CD4-positive, alpha-beta T cell treated with Interleukin-4 for 4 hours (primary cell): Measurements from ENCODE around the gene SLC23A1.
"Not testable (repeated sequence)": the region's sequence is repeated elsewhere in the genome, so short reads cannot be mapped to it uniquely, and the experiment has no call there.

ENCODE experiments used
- DNase-seq: peaks from one replicate; pipeline ENCODE4 v3.0.0-alpha.2; 2020

SLC23A1 gene

GRCh38 chr5:139388198-139388821, 5.2 kb upstream of the SLC23A1 start:
- no peak for DNase-seq

DNA sequence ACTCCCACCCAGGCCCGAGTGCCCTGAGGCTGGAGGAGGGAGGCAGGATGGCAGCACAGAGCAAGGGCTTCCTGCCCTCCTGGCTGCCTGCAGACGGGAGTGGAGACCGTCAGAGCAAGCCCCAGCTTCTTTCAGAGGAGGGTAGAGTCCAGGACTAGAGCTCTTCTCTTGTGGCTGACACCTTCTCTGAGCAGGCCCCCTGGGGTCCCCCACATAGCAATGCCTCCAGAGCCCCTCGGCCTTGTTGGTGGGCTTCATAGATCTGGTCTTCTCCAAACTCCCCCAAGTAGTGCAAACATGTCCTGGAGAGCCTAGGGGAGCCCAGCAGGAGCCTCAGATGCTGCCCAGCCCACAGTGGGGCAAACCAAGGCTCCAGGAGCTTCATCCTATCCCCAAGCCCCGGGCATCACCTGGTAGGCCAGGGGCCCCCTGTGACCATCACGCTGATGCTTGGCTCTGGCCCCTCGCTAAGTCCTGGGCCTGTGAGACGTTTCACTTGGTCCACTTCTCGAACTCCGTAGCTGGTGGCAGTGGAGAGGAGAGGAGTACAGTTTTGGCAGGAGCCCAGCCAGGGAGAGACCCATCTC, 4.6 kb upstream of the SLC23A1 start:
- no peak for DNase-seq

DNA sequence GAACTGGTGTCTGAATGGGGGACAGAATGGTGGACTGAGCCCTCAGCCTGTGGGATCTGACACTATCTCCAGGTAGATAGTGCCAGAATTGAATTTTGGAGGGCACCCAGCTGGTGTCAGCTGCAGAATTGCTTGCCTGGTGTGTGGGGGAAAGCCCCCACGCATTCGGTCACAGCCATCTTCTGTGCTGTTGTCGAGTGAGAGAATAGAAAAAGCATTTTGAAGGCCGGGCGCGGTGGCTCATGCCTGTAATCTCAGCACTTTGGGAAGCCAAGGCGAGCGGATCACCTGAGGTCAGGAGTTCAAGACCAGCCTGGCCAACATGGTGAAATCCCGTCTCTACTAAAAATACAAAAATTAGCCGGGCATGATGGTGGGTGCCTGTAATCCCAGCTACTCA, 3.9 kb upstream of the SLC23A1 start:
- DNase-seq, result not testable (repeated sequence)

GRCh38 chr5:139386050-139386438, 2.9 kb upstream of the SLC23A1 start:
- no peak for DNase-seq

DNA sequence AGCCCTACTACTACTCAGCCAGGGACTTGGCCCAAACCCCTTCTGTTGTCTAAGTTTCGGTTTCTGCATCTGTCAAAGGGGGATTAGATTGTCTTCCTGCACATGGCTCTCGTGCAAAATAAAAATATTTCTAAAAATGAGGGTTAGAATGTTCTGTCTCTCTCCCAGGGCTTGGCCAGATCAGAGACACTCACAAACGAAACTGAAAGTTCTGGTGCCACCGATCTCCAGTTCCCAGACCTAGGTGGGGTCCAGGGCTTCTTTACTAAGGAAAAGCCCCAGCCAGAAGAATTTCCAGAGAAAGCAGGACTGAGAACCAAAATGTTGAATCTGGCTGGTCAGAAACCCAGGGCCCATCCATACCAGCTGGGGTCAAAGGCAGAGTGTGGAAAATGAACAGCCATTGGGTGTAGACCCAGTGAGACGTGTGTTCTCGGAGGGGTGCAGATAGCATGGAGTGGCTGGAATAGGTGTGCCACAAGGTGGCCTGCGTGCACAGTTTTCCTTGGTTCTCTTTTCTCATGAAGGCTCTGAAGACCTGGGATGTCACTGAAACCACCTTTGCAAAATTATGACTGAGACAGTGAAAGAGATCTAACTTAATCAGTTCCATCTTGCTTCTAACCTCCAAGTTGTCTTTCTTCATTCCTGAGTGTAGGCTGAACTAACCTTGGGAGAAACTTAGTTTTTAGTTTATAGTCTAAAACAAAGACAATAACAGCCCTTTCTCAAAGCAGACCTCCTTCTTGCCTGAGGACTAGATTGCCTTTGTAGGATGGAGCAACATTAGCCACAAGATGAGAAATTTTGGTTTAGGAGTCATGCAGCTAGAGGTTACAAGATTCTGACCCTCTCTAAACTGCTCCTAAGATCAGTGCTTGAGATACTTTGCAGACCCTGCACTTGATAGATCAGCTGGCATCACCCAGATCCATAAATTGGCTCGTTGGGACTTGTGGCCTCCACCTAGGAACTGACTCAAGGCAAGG, 2.3 kb upstream of the SLC23A1 start:
- peak; percentile 25 for DNase-seq

DNA sequence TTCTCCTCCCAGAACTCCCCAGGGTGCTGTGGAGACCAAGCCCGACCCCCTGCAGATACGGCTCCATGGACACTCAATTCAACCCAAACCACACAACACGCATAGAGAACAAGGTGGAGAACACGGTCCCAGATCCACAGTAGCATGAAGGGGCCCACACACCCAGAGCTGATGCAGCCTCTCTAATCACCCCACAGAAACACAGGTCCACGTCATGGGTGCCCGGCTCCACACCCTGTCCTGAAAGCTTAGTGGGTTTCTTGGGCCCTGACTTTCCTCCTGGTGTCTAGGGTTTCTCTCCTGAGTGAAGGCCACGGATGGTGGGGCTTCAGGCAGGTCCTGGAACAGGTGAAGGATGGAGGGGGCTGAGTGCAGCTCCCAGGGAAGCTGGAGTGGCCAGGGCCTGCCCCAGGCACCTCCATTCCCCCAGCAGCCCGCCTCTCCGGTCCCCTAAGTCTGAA, 1.5 kb upstream of the SLC23A1 start:
- no peak for DNase-seq

- DNase-seq, result no peak
Observed at GRCh38 chr5:139383993-139384590, 995 bp upstream of the SLC23A1 start.

DNA sequence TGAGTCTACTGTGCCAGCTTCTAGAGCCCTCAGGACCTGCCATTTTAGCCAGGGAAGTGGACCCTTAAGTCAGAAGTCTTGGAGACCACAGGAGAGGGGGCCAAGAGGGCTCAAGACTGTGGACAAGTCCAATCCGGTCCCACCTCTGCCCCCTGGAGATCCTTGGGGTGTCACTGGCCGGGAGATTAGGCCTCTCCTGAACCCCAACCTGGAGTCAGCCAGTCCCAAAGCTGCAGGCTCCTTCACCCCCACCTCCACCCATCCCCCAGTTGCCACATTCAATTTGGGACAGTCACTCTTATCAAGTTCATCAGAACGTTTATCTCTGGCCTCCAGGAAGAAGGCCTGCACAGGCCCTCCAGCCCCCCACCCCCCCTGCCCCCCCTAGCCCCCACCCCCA, 290 bp downstream of the SLC23A1 start:
- no peak for DNase-seq

DNA sequence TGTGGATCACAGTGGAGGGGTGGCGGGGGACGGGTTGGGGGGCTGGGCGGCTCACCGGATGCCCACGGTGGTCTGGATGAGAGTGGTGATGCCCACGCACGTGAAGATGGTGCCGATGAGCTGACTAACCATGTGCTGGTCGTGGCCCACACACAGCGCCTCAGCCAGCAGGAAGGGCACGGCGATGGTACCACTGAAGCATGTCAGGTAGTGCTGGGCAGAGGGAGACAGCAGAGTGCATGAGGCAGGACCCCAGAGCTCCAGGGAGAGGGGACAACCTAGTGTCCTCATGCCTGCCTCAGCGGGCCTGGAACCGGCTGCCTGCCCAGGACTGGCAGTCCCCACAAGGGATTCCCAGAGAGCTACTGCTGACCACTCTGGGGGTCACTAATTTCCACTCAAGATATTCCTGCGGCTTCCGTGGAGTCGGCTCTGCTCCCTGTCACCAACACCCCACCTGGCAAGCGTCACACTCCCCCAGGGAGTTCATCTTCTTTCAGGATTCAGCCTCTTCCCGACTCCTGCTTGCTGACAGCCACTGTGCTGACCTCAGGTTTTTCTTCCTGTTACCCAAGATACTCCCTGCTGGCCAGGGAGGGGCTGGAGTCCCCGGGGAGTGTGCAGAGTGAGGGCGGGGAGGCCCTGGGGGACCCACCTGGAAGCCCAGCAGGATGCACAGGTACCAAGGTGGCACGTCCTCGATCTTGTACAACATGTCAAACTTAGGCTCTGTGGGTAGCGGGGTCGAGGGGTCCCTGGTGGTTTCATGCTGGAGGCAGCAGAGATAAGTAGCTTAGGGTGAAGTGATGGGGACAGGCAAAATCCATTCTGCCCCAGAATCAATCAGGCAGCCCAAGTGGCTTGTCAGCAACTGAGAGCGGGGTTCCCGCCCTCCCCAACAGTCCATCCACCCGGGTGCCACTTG, 998 bp downstream of the SLC23A1 start:
- DNase-seq, result no peak

DNA sequence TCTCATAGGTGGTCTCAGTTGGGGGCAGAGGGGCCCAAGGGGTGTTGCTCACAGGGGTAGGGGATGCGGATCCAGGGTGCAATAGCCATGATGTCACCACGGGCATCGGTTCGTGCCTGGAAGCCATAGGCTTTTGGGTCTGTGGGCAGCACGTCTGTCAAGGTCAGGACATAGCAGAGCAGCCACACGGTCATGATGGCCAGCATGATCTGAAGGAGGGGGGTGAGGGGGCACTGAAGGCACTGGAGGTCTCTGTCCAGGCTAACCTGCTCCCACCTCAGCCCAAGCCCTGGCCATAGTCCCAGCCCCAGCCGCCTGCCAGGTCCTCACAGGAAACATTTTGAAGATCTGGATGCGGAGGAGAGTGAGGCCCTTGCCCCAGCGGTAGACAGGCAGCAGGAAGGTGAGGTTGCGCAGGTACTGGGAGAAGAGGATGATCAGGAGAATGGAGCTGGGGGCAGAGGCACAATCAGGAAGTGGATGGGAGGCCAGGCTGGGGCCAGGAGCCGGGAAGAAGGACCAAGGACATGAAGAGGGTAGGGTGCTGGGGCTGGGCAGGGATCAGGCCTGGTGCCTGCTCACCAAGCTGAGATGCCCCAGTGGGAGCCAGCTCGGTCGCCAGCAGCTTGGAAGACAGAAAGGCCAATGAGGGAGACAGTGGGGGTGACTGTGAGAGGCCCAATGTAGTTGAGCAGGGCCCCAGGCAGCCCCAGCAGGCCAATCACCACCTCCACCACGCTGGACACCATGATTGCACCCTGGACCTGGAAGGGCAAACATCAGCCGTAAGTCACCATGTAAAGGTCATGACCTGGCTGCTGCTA, 3.3 kb downstream of the SLC23A1 start:
- DNase-seq, result no peak

GRCh38 chr5:139378941-139379361, 4.1 kb downstream of the SLC23A1 start:
- DNase-seq, result no peak

GRCh38 chr5:139378101-139378825, 4.8 kb downstream of the SLC23A1 start:
- DNase-seq, result no peak

DNA sequence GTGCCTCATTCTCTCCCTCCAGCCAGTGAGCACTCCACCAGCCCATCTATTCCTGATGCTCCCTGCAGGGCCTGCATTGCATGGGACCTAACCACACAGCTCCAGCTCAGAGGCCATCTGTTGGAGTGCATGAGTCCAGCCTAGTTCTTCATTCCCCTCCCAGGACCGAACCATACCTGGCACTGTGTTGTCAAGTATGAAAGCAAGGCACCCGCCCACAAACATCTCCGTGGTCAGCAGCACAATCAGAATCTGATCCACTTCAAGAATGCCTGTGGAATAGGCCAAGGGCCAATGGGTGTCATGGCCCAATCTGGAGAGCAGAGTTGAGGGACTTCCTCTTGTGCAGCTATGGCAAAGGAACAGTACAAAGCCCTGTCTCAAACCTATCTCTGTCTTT, 5.9 kb downstream of the SLC23A1 start:
- no peak for DNase-seq

GRCh38 chr5:139376364-139376763, 6.7 kb downstream of the SLC23A1 start:
- no peak for DNase-seq

DNA sequence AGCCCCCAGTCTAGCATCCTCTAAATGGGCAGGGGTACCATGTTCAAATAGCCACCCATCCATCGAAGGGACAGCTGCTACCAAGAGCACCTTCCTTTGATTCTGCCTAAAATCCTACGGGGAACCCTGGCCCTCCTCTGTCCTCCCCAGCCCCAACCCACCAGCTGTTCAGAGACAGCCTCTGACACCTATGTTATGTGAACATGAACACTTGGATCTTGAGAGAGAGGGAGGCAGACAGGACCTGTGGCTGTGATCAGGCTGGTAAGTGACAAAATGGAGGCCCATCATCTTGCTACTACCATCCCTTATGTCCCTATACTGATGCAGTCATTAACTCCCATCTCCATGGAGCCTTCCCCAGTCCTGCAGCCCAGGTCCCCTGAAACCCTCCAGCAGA, 8.2 kb downstream of the SLC23A1 start:
- DNase-seq, result no peak

GRCh38 chr5:139371482-139372435, 11.3 kb downstream of the SLC23A1 start:
- no peak for DNase-seq

- DNase-seq, result no peak
Observed at GRCh38 chr5:139369181-139369580, 13.9 kb downstream of the SLC23A1 start.

- no peak for DNase-seq
Observed at GRCh38 chr5:139368613-139369012, 14.5 kb downstream of the SLC23A1 start.

GRCh38 chr5:139364466-139364865, 18.6 kb downstream of the SLC23A1 start:
- DNase-seq, result no peak
